ENCODE data around the gene DRC7. TPM values are rescaled to one million over a fixed set of nuclear protein-coding genes. Genes with fewer than 3 reads are reported as not detected.

DRC7 gene
- total RNA-seq, 1 donor from 2014 or later, result not detected

DNA sequence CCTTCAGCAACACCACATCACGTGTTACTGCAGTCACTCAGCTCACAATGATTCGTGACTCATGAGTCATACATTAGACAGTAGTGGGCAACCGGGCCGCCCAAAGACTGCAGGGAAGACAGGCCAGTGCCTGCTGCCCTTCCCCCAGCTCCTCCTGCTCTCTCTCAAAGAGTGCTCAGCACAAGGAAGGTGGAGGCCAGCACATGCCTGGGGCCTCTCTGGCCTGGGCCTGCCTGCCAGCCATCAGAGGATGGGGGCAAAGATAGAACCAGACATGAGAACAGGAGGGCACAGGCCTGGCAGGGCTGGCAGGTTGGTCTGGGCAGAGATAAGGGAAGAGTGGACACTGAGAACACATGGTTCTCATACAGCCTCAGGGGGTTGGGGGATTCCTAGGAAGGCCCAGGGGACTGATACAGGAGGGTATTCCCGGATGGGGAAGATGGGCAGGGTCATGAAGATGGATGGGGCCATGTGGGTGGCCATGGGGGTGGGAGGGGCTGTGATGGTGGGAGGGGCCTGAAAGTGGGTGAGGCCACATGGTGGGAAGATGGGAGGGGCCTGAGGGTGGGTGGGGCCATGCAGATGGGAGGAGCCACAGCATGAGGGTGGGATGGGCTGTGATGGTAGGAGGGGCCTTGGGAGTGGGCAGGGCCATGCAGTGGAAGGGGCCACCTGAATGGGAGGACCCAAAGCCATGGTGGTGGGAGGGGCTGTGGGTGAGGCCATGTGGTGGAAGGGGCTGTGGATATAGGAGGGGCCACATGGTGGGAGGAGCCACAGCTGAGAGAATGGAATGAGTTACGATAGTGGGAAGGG, 69.9 kb downstream of the DRC7 start:
- peaks cover 23% of the 10 kb centered on the region for H3K36me3 ChIP-seq (ENCODE audit: control insufficient read depth, insufficient read depth, low read length)
- H3K27me3 ChIP-seq (ENCODE audit: control insufficient read depth, insufficient read depth, low read length), result no peaks in the 10 kb centered on the region
- no peak overlapping the region for H3K4me3 ChIP-seq (ENCODE audit: low read depth, low read length)
- DNase-seq (ENCODE audit: low read depth) (peak; percentile 96), FAIRE-seq (no peak)
- TF ChIP-seq, protein P1, sequence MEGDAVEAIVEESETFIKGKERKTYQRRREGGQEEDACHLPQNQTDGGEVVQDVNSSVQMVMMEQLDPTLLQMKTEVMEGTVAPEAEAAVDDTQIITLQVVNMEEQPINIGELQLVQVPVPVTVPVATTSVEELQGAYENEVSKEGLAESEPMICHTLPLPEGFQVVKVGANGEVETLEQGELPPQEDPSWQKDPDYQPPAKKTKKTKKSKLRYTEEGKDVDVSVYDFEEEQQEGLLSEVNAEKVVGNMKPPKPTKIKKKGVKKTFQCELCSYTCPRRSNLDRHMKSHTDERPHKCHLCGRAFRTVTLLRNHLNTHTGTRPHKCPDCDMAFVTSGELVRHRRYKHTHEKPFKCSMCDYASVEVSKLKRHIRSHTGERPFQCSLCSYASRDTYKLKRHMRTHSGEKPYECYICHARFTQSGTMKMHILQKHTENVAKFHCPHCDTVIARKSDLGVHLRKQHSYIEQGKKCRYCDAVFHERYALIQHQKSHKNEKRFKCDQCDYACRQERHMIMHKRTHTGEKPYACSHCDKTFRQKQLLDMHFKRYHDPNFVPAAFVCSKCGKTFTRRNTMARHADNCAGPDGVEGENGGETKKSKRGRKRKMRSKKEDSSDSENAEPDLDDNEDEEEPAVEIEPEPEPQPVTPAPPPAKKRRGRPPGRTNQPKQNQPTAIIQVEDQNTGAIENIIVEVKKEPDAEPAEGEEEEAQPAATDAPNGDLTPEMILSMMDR (IDR thresholded peaks at IDR 0.05; ENCODE audit: insufficient read depth, low read length, severe bottlenecking), result no peak

DNA sequence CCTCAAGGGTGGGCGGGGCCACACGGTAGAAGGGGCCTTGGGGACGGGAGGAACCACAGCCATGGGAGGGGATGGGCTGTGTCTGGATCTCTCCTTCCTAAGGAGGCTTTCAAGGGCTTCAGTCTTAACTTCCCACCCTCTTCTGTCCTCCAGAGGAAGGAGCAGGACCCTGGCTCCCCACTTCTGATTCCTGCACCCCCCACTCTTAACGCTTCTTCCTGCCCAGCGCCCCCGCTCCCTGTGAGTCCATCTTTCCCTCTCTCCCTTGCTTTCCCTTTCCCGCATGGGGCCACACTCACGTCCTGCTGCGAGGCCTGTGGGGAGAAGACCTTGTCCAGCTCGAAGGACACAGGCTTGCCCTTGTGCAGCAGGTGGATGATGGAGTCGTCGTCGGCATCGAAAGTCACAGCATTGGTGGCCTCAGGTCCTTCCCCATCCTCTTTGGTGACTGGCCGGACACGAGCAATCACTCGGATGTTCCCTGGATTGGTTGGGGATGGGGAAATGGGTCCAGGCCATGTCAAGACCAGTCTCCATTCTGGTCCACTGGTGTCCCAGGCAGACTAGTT, 70.6 kb downstream of the DRC7 start:
- TF ChIP-seq, protein P1 (IDR thresholded peaks at IDR 0.05; ENCODE audit: insufficient read depth, low read length, severe bottlenecking), result no peak
- Histone ChIP-seq H3K27me3 (ENCODE audit: control insufficient read depth, insufficient read depth, low read length) (no peaks in the 10 kb centered on the region), H3K36me3 (ENCODE audit: control insufficient read depth, insufficient read depth, low read length) (peaks cover 27% of the 10 kb centered on the region), H3K4me3 (ENCODE audit: low read depth, low read length) (no peak overlapping the region)
- FAIRE-seq (no peak), DNase-seq (ENCODE audit: low read depth) (no peak)

DNA sequence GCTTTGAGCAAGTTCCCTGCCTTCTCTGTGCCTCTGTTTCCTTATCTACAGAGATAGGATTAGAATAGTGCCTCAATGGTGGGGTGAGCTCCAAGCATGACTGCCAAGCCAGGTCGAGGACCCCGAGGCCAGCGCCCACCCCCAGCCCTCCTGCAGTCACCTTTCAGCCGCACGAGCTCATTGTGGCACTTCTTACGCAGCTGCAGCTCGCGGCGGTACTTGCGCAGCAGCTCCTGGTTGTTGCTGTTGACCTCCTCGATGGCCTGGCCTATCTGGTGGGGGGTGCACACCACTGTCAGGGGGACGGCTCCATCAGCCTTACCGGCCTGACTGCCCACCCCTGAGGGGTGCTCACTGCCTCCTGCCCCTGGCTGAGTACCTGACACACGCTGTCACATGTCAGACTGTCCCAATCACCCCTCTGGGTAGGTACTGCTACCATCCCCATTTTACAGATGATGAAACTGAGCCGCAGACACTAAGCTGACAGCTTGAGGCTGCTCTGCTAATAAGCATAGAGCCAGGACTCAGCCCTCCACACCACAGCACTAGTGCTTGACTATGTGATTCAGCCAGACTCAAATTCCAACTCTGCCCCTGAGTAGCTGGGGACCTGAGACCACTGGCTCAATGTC, 72.2 kb downstream of the DRC7 start:
- FAIRE-seq, result no peak

DNA sequence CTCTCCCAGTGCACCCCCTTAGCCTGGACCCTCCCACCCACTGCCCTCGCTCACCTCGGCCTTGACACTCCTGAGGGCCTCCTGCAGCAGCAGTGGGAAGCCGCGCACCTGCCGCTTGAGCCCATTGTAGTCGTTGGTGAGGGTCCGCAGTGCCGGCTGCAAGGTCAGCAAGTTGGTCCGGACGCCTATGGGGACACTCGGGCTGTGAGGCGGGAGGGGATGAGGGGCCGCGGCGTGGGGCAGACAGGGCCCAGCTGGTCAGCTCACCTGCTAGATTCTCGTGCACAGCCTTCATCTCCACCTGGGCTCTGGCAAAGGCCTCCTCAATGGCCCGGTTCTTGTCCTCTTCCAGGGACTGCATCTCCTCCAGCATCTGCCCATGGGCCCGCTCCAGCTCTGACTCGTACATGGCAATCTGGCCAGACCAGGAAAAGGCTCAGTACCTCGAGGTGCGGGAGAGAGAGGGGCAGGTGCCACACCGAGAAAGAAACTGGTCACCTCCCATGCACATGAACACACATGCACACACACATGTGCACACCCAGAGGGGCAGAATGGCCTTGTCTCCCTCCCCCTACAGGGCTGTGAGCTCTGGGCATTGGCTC, 75.0 kb downstream of the DRC7 start:
- FAIRE-seq, result no peak
- TF ChIP-seq, protein P1 (IDR thresholded peaks at IDR 0.05; ENCODE audit: insufficient read depth, low read length, severe bottlenecking), result no peak
- Histone ChIP-seq H3K4me3 (ENCODE audit: low read depth, low read length) (no peak overlapping the region), H3K27me3 (ENCODE audit: control insufficient read depth, insufficient read depth, low read length) (no peaks in the 10 kb centered on the region), H3K36me3 (ENCODE audit: control insufficient read depth, insufficient read depth, low read length) (peaks cover 25% of the 10 kb centered on the region)
- DNase-seq (ENCODE audit: low read depth), result no peak

More for the DNA sequence above, 72.2 kb downstream of the DRC7 start:
- Histone ChIP-seq H3K27me3 (ENCODE audit: control insufficient read depth, insufficient read depth, low read length) (no peaks in the 10 kb centered on the region), H3K36me3 (ENCODE audit: control insufficient read depth, insufficient read depth, low read length) (peaks cover 21% of the 10 kb centered on the region), H3K4me3 (ENCODE audit: low read depth, low read length) (no peak overlapping the region)
- DNase-seq (ENCODE audit: low read depth), result no peak
- TF ChIP-seq, protein P1 (IDR thresholded peaks at IDR 0.05; ENCODE audit: insufficient read depth, low read length, severe bottlenecking), result no peak

DNA sequence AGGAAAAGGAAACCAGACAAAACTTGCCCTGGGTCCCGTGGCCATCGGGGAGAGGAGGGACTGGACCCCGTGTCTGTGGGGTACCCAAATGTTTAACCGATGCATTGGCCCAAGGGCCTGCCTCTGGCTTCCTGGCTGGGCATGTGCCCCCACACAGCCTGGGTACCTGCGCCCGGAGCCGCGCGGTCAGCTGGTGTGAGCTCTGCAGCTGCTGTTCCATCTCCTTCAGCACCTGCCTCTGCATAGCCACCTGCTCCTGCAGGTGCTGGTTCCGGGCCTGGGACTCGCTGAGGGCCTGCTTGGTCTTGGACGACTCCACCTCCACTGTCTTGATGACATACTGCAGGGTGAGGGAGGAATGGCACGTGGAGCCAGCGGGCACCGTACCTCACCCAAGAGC, 75.8 kb downstream of the DRC7 start:
- peaks cover 24% of the 10 kb centered on the region for H3K36me3 ChIP-seq (ENCODE audit: control insufficient read depth, insufficient read depth, low read length)
- TF ChIP-seq, protein P1 (IDR thresholded peaks at IDR 0.05; ENCODE audit: insufficient read depth, low read length, severe bottlenecking), result no peak
- no peak overlapping the region for H3K4me3 ChIP-seq (ENCODE audit: low read depth, low read length)

More for the DNA sequence above, 75.8 kb downstream of the DRC7 start:
- H3K27me3 ChIP-seq (ENCODE audit: control insufficient read depth, insufficient read depth, low read length), result no peaks in the 10 kb centered on the region
- DNase-seq (ENCODE audit: low read depth) (no peak), FAIRE-seq (no peak)

Data from bronchial epithelial cell (primary cell).